ENCODE measurements around the gene KIAA0825.

KIAA0825 gene

DNA sequence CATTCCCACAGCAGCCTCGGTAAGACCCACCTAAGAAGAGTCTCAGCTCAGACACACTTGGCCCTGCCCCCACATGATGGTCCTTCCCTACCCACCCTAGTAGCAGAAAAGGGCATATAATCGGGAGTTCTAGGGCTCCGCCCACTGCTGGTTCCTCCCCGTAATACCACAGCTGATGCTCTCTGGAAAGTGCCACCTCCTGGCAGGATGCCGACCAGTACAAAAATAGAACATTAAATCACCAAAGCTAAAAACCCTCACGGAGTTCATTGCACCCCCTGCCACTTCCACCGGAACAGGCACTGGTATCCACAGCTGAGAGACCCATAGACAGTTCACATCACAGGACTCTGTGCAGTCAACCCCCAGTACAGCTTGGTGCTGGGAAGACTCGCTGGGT is 271.3 kb downstream of the KIAA0825 start:
- H3K4me3 ChIP-seq (ENCODE audit: low read length): no peak overlapping the region
- no peaks in the 10 kb centered on the region for H3K27me3 ChIP-seq (ENCODE audit: control insufficient read depth, low read length)
- no peaks in the 10 kb centered on the region for H3F3A ChIP-seq (ENCODE audit: control insufficient read depth, insufficient read depth)
- no peaks in the 10 kb centered on the region for H3K9me2 ChIP-seq (replicated peaks; ENCODE audit: control insufficient read depth, low read length)
- H3K9me3 ChIP-seq (ENCODE audit: control insufficient read depth, insufficient read depth, low read length): no peaks in the 10 kb centered on the region
- H3K4me2 ChIP-seq (ENCODE audit: low read length): no peak overlapping the region
- no peak for TF ChIP-seq EZH2phosphoT487 (IDR thresholded peaks at IDR 0.05; ENCODE audit: borderline replicate concordance, low read length)
- TF ChIP-seq, protein P1, sequence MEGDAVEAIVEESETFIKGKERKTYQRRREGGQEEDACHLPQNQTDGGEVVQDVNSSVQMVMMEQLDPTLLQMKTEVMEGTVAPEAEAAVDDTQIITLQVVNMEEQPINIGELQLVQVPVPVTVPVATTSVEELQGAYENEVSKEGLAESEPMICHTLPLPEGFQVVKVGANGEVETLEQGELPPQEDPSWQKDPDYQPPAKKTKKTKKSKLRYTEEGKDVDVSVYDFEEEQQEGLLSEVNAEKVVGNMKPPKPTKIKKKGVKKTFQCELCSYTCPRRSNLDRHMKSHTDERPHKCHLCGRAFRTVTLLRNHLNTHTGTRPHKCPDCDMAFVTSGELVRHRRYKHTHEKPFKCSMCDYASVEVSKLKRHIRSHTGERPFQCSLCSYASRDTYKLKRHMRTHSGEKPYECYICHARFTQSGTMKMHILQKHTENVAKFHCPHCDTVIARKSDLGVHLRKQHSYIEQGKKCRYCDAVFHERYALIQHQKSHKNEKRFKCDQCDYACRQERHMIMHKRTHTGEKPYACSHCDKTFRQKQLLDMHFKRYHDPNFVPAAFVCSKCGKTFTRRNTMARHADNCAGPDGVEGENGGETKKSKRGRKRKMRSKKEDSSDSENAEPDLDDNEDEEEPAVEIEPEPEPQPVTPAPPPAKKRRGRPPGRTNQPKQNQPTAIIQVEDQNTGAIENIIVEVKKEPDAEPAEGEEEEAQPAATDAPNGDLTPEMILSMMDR (IDR thresholded peaks at IDR 0.05; ENCODE audit: low read depth, low read length, poor library complexity, severe bottlenecking): no peak
- H3K36me3 ChIP-seq (ENCODE audit: control insufficient read depth, low read length): no peaks in the 10 kb centered on the region
- H4K20me1 ChIP-seq (ENCODE audit: control insufficient read depth, insufficient read depth, low read depth, low read length): no peaks in the 10 kb centered on the region
- H3K4me1 ChIP-seq (ENCODE audit: control insufficient read depth, low read length): no peaks in the 10 kb centered on the region
- no peaks in the 10 kb centered on the region for H3K79me2 ChIP-seq (ENCODE audit: control insufficient read depth, low read length)
- no peak overlapping the region for H3K27ac ChIP-seq (ENCODE audit: low read depth, low read length)

DNA sequence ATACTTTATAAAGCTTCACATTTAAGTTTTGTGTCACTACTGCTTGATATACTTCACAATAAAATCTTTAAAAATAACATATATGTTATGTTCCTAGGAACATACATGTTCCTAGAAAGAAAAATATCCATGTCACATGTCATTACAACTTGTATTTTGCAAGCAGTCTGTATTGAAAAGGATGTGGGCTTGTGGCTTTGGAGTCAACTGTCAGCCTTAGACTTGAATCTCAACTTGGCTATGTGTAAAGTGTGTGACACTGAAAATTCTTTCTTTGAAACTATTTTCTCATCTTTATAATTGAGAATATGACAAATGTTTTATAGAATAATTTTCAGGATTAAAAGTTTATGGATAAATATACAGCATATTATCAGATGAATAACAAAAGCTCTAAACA is 273.1 kb downstream of the KIAA0825 start:
- no peaks in the 10 kb centered on the region for H3K79me2 ChIP-seq (ENCODE audit: control insufficient read depth, low read length)
- H3K27me3 ChIP-seq (ENCODE audit: control insufficient read depth, low read length): no peaks in the 10 kb centered on the region
- no peaks in the 10 kb centered on the region for H3K9me2 ChIP-seq (replicated peaks; ENCODE audit: control insufficient read depth, low read length)
- no peaks in the 10 kb centered on the region for H3K36me3 ChIP-seq (ENCODE audit: control insufficient read depth, low read length)
- H3K4me2 ChIP-seq (ENCODE audit: low read length): no peak overlapping the region
- no peaks in the 10 kb centered on the region for H3F3A ChIP-seq (ENCODE audit: control insufficient read depth, insufficient read depth)
- H4K20me1 ChIP-seq (ENCODE audit: control insufficient read depth, insufficient read depth, low read depth, low read length): no peaks in the 10 kb centered on the region
- H3K9me3 ChIP-seq (ENCODE audit: control insufficient read depth, insufficient read depth, low read length): no peaks in the 10 kb centered on the region
- no peak overlapping the region for H3K4me3 ChIP-seq (ENCODE audit: low read length)
- H3K4me1 ChIP-seq (ENCODE audit: control insufficient read depth, low read length): no peaks in the 10 kb centered on the region
- no peak overlapping the region for H3K27ac ChIP-seq (ENCODE audit: low read depth, low read length)
- TF ChIP-seq, protein P1 (IDR thresholded peaks at IDR 0.05; ENCODE audit: low read depth, low read length, poor library complexity, severe bottlenecking): no peak
- no peak for TF ChIP-seq EZH2phosphoT487 (IDR thresholded peaks at IDR 0.05; ENCODE audit: borderline replicate concordance, low read length)

DNA sequence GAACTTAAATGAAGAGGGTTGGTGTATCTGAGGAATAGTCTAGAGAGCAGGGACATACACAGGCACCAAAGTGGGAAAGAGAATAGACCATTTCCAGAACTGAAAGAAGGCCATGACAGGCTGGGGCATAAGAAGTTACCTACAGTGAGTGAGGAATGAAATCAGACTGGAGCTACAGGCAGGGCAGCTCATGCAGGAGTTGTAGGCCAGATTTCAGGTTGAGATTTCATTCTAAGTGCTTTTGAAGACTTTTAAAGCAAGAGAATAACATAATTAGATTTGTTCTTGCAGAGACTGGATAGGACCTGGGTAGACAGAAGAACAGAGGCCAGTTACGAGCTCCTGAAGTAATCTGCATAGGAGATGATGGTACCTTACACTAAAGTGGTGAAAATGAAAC is 280.8 kb downstream of the KIAA0825 start:
- no peak for TF ChIP-seq EZH2phosphoT487 (IDR thresholded peaks at IDR 0.05; ENCODE audit: borderline replicate concordance, low read length)
- TF ChIP-seq, protein P1 (IDR thresholded peaks at IDR 0.05; ENCODE audit: low read depth, low read length, poor library complexity, severe bottlenecking): no peak
- H3K79me2 ChIP-seq (ENCODE audit: control insufficient read depth, low read length): no peaks in the 10 kb centered on the region

DNA sequence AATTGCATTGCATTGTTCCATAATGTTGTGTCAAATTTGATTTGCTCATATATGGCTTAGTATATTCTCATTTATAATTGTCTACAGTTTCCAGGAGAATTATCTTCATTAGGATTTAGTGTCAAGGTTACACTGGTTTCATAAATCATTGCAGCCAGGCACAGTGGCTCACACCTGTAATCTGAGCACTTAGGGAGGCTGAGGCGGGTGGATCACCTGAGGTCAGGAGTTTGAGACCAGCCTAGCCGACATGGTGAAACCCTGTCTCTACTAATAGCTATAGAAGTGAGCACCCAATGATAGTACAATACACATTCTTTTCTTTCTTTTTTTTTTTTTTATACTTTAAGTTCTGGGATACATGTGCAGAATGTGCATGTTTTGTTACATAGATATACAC is 282.5 kb downstream of the KIAA0825 start:
- H3K4me2 ChIP-seq (ENCODE audit: low read length): no peak overlapping the region
- H4K20me1 ChIP-seq (ENCODE audit: control insufficient read depth, insufficient read depth, low read depth, low read length): no peaks in the 10 kb centered on the region
- H3K36me3 ChIP-seq (ENCODE audit: control insufficient read depth, low read length): no peaks in the 10 kb centered on the region
- no peaks in the 10 kb centered on the region for H3K4me1 ChIP-seq (ENCODE audit: control insufficient read depth, low read length)
- no peak overlapping the region for H3K27ac ChIP-seq (ENCODE audit: low read depth, low read length)
- no peaks in the 10 kb centered on the region for H3K9me3 ChIP-seq (ENCODE audit: control insufficient read depth, insufficient read depth, low read length)
- H3K9me2 ChIP-seq (replicated peaks; ENCODE audit: control insufficient read depth, low read length): no peaks in the 10 kb centered on the region
- no peak for TF ChIP-seq EZH2phosphoT487 (IDR thresholded peaks at IDR 0.05; ENCODE audit: borderline replicate concordance, low read length)
- TF ChIP-seq, protein P1 (IDR thresholded peaks at IDR 0.05; ENCODE audit: low read depth, low read length, poor library complexity, severe bottlenecking): no peak
- H3K79me2 ChIP-seq (ENCODE audit: control insufficient read depth, low read length): no peaks in the 10 kb centered on the region
- H3F3A ChIP-seq (ENCODE audit: control insufficient read depth, insufficient read depth): no peaks in the 10 kb centered on the region
- no peaks in the 10 kb centered on the region for H3K27me3 ChIP-seq (ENCODE audit: control insufficient read depth, low read length)
- H3K4me3 ChIP-seq (ENCODE audit: low read length): no peak overlapping the region

More for the DNA sequence above, 280.8 kb downstream of the KIAA0825 start:
- H3K9me2 ChIP-seq (replicated peaks; ENCODE audit: control insufficient read depth, low read length): no peaks in the 10 kb centered on the region
- H3K4me1 ChIP-seq (ENCODE audit: control insufficient read depth, low read length): no peaks in the 10 kb centered on the region
- no peaks in the 10 kb centered on the region for H3K27me3 ChIP-seq (ENCODE audit: control insufficient read depth, low read length)
- no peaks in the 10 kb centered on the region for H3F3A ChIP-seq (ENCODE audit: control insufficient read depth, insufficient read depth)
- no peak overlapping the region for H3K4me2 ChIP-seq (ENCODE audit: low read length)
- H3K4me3 ChIP-seq (ENCODE audit: low read length): no peak overlapping the region
- no peaks in the 10 kb centered on the region for H3K36me3 ChIP-seq (ENCODE audit: control insufficient read depth, low read length)
- no peaks in the 10 kb centered on the region for H3K9me3 ChIP-seq (ENCODE audit: control insufficient read depth, insufficient read depth, low read length)
- no peaks in the 10 kb centered on the region for H4K20me1 ChIP-seq (ENCODE audit: control insufficient read depth, insufficient read depth, low read depth, low read length)
- H3K27ac ChIP-seq (ENCODE audit: low read depth, low read length): no peak overlapping the region
